SIG-M5 (cell line): Measurements from ENCODE around the gene PRRC2C.
"Not testable (repeated sequence)": the region's sequence is repeated elsewhere in the genome, so short reads cannot be mapped to it uniquely, and the experiment has no call there.

ENCODE experiments used
- DNase-seq: peaks from one replicate; lab custom pipeline; 2025; lab: John Stamatoyannopoulos, UW

Gene PRRC2C

DNA sequence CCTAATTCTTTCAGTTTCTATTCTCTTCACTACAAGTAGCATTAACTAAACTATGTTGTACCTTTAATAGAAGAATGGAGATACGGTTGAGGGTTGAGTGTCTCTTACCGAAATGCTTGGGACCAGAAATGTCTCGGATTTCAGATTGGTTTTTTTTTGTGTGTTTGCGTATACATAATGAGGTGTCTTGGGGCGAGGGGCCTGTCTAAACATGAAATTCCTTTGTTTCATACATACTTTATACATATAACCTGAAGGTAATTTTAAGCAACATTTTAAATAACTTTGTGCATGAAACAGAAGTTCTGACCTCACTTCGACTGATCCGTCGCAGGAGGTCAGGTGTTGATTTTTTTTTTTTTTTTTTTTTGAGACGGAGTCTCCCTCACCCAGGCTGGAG, 100.4 kb downstream of the PRRC2C start:
- DNase-seq, result no peak

DNA sequence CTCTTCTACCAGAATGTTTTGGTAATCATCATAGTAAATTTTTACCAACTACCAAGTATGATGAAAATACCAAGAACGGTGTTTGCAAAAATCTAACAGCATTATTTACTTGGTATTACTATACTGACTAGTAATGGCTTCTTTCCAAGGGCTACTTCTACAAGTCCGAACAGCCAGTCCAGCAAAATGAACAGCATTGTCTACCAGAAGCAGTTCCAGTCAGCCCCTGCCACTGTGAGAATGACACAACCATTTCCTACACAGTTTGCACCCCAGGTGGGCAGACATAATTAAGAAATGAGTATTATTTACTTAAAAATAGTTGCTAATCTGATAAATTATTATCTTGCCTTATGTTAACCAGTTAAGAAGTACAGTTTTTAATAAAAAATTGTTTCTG, 102.9 kb downstream of the PRRC2C start:
- no peak for DNase-seq

DNA sequence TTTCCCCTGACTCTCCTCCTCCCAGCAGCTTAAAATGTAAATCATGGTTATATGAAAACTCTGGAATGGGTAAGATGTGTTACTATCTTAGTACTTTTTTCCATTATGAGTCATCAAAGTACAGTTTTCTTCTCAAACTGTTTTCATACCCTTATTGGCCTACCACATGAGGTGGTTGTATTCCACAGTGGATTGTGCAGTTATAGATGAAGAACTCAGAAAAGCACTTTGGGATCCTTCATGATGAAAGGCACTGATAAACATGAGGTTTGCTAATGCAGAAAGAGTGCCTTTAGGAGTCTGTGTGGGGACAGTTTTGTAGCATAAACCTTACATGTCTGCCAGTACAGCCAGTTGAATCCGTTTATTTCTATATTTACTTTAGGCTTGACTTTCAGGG, 104.7 kb downstream of the PRRC2C start:
- no peak for DNase-seq

DNA sequence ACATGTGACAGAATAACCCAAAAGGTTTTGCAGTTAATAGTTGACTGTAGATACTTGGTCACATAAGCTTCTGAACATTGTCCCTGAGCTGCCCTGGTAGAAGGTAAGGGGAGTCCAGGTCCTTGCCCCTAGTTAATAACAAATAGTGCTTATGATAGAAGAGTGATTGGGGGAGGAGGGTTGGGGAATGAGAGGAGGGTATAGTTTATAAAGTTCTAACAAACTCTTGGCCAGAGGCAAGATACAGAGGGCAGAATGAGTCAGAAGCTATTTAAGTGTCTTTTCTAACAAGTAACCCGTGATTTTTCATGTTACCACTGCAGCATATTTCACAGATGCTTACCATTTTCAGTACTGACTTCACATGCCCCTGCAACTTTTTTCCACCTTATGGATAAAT, 110.0 kb downstream of the PRRC2C start:
- no peak for DNase-seq

DNA sequence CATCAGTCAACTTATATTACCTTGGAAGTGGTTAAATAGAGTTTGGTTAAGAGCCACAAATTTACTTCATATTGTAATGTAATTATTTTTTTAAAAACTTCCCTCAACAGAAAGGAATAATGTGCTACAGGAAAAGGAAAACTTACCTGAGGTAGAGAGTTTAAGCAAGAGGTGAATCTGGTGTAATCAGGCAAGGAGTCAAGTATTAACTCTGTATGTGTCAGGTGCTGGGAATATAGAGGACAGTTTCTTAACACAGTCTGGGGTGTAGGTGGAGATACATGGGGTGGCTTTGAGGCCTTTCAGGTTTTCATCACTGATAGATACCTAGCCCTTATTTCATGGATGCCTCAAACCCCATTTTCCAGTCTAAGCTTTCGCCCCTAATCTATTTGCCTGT, 110.8 kb downstream of the PRRC2C start:
- DNase-seq, result no peak

DNA sequence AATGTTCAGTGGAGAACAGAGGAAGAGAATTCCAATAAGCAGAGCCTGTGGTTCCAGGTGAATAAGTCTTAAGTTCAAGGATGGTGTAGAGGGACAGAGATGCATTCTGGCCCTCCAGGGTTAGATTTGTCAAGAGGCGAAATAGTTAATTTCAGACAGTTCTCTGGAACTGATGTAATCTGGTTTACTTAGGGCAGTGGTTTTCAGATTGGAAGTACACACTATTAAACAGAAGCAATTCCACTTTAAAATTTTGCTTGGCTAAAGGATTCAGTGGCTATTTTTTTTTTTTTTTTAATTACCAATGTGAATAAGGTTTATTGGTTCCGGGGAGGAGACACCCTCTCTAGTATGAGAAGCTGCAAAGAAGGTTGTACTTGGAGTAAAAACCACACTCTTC, 111.4 kb downstream of the PRRC2C start:
- DNase-seq, result no peak

DNA sequence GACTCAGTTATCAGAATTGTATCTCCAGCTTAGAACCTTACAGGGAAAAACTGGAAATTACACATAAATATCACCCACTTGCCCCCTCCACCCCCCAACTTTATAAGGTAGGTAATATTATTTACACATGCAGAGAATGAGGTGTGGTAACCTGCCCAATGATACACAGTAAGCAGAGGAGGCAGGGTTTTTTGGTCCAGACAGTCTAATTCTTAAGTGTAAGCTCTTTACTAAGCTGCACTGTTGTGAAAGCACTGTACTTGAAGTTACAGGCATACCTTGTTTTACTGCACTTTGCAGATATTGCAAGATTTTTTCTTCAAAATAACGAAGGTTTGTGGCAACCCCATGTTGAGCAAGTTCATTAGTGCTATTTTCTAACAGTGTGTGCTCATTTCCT, 111.9 kb downstream of the PRRC2C start:
- DNase-seq, result no peak

DNA sequence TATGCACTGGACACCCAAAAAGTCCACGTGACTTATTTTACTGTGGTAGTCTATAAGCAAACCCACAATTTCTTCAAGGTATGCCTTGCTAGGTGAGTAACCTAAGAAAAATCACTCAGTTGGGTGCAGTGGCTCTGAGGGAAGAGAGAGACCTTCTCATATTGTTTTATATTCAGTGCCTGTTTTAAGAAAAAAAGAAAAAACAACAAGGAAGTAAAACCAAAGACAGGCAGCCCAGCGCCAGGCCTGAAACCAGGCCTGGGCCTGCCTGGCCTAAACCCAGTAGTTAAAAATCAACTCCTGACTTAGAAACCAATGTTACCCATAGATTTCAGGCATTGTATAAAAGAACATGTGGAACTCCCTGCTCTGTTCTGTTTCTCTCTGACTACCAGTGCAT, 115.0 kb downstream of the PRRC2C start:
- not testable (repeated sequence) for DNase-seq

DNA sequence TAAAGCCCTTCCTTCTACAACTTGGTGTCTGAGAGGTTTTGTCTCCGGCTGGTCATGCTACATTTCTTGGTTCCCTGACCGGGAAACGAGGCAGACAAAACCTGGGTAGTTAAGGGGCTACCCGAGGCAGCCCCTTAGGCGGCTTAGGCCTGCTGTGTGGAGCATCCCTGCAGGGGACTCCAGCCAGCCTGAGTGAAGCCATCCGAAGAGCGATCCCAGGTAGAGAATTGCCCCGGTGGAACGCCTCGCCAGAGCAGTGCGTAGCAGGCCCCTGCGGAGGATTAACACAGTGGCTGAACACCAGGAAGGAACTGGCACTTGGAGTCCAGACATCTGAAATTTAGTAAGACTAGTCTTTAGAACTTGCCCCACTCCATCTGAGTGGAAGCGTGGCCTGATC, 115.5 kb downstream of the PRRC2C start:
- DNase-seq, result no peak

DNA sequence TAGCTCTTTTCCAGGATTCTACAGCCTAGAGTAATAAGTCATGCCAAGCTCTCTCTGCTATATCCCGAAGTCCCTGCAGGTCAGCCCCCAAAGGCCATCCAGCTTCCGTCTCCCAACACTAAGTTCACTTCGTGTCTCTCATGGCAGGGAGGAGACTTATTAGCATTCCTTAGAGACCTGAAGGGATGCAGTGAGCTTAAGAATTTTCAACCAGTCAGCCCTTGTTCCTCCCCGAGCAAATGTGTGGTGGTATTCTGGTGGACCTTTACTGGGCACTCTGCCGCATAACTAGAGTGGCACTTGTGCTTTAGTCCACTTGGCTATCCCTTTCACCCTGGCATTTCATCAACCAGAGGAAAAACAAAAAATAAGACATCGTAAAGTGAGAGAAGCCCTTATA, 117.7 kb downstream of the PRRC2C start:
- DNase-seq, result not testable (repeated sequence)

DNA sequence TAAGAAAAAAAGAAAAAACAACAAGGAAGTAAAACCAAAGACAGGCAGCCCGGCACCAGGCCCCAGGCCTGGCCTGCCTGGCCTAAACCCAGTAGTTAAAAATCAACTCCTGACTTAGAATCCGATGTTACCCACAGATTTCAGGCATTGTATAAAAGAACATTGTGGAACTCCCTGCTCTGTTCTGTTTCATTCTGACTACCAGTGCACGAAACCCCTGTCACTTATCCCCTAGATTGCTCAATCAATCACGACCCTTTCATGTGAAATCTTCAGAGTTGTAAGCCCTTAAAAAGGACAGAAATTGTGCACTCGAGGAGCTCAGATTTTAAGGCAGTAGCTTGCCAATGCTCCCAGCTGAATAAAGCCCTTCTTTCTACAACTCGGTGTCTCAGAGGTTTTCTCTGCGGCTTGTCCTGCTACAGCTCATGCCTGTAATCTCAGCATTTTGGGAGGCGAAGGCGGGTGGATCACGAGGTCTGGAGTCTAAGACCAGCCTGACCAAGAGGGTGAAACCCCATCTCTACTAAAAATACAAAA, 121.1 kb downstream of the PRRC2C start:
- no peak for DNase-seq

DNA sequence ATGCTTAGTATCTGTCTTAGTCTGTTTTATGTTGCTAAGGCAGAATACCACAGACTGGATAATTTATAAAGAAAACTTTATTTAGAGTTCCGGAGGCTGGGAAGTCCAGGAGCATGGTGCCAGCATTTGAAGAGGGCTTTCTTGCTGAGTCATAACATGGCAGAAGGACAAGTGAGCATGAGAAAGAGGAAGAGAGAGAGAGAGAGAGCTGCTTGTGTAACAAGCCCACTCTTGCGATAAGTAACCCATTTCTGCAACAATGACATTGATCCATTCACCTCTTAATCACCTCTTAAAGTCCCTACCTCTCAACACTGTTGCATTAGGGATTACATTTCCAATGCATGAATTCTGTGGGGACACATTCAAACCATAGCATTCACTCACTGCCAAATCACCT, 125.1 kb downstream of the PRRC2C start:
- peak; percentile 39 for DNase-seq

DNA sequence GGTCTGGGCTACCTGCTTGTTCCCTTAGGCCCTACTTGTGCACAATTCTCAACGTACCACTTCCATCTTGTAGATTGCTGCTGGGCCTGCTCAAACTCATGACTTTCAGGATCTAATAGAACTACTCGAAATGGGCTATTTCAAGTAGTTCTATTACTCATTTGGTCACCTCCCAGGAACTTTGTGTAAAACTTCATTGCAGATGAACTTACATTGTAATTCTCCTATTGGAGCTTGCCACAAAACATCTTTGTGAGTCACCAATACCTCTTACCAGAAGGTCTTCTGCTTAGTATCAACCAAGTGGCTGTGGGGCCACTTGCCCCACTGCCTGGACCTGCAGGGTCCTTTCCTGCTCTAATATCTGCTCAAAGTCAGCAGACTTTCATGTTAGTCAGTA, 126.0 kb downstream of the PRRC2C start:
- DNase-seq, result no peak

DNA sequence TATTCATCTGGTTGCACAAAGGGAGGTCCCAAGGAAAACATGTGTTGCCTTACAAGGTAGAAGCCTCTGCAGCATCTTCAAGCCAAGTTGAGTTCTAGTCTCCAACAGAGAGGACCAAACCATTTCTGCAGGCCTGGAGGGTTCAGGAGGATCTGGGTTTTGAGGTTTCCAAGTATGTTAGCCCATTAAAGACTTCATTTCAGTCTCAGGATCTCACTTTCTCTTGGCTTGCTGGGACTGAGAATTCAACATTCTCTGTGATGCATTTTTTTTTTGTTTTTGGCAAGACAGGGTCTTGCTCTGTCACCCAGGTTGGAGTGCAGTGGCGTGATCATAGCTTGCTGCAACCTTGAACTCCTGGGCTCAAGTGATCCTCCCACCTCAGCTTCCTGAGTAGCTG, 128.0 kb downstream of the PRRC2C start:
- no peak for DNase-seq

DNA sequence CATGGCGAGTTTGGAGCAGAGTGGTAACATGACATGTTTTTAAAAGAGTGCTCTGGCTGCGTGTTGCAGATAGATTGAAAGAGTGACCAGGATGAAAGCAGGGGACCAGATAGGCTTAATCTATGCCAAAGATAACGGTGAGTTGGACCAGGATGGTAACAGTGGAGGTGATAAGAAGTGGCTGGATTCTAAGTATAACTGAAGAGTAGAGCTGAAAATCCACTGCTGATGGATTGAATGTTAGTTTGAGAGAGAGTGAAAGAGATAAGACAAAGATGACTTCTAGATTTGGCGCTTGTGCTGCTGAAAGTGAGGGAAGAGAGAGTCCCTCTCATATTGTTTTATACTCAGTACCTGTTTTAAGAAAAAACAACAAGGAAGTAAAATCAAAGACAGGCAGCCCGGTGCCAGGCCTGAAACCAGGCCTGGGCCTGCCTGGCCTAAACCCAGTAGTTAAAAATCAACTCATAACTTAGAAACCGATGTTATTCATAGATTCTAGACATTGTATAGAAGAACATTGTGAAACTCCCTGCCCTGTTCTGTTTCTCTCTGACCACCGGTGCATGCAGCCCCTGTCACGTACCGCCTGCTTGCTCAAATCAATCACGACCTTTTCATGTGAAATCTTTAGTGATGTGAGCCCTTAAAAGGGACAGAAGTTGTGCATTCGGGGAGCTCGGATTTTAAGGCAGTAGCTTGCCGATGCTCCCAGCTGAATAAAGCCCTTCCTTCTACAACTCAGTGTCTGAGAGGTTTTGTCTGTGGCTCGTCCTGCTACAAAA, 130.0 kb downstream of the PRRC2C start:
- not testable (repeated sequence) for DNase-seq

DNA sequence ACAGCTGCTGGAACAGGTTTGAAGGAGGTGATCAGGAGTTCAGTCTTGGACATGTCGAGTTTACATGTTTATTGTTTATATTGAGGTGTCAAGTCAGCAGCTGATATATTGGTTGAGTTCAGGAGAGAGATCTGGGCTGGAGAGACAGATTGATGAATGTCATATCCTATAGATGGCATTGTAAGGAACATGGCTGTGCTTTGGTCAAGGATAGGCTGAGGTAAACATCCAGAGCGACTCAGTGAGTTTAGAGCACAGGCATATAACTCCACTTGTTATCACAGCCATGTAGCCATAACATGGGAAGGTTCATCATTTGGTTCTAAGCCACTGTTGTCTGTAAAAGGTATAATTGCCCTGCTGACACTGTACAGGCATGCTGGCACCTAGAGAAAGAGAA, 131.3 kb downstream of the PRRC2C start:
- no peak for DNase-seq

DNA sequence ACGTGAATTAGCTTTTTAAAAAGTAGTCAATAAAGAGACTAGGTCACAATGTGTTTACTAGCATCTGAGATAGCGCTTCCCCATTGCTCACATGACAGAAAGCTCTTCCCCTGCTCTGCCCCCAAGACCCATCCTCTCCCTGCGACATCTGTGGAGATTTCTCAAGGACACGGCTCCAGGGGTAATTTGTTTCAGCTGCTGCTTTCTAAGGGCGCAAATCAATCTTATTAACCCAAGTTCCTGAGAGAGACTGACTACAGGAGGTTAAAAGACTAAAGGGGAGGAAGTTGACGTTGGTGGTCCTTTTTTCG, 136.8 kb downstream of the PRRC2C start, which contains the start of gene MYOCOS:
Gene MYOCOS (plus strand): TSS at position 92 of the 311 bp plus-strand sequence. CDS start 1,641 bp downstream, outside the sequence.
- DNase-seq, result no peak

DNA sequence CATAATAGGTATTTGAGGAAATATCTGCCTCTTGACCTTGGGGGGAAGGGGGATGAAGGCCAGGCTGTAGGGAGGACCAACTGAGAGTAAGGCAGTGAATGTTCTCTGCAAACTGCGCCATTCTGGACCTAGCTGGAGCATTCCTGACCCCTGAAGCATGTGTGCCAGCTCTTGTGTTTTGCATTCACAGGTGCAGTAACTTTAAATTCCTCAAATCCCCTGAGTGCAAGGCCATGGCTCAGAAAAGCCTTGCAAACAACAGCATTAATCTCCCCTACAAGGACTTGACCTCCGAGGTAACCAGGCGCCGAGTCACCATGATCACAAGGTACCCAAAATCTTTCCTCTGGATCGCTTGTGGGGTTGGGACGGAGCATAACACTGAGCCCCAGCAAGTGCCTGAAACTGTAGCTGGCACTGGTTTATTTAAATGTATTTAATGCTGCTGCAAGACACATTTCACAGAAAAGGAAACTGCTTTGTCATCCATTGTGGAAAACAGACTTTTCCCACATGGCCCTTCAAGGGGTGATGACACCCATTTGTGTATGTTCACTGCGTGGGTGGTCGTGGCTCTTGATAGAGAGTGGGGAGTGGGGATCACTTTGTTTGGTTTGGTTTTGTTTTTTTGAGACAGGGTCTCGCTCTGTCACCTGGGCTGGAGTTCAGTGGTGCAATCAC, 138.5 kb downstream of the PRRC2C start:
- no peak for DNase-seq

DNA sequence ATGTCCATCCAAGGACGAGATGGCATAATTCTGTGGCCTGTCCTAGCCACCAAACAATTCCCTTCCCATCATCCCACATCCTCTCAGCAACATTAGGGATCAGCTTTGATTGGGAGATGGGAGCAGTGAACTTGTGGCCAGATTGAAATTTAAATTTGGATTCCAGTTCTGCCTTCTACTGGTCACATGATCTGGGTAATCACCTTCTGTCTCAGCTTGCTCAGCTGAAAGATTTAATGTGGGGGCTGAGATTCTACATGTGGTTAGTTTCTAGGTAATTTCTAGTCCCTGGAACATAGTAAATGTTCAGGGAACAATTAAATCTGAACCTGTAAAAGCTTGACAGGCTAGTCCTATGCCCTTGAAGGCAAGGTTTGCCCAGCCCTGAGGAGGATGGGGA, 139.9 kb downstream of the PRRC2C start:
- no peak for DNase-seq

DNA sequence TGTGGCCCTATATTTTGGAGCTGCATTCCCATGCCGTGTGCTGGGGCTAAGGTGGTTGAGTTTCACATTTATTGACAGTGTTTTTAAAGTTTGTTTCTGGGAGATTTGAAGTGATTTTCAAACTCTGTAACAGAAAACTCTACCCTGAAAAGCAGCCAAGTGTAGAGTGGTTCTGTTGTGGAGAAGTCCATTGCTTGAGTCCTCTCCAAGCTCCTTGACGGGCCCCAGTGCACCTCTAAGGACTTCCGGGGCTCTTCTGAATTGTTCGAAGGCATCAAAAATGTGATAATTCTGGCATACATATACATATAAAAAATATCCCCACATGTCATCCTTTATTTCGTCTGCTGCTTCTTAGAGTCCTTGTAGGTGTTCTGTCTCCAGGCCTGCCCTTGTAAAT, 141.7 kb downstream of the PRRC2C start:
- DNase-seq, result no peak

DNA sequence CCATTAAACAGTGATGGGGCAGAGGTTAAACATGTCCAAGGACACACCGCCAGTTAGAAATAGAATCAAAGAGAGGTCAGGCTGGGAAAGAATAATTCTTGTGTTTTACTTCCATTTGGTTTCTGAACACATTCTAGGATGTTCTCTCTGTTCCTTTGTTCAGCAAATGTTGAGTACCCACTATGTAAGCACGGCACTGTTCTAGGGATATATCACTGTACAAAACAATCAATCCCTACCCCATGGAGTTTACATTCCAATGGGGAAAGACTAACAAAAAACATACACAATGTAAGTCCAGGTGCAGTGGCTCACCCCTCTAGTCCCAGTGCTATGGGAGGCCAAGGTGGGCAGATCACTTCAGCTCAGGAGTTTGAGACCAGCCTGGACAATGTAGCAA, 142.9 kb downstream of the PRRC2C start:
- no peak for DNase-seq

DNA sequence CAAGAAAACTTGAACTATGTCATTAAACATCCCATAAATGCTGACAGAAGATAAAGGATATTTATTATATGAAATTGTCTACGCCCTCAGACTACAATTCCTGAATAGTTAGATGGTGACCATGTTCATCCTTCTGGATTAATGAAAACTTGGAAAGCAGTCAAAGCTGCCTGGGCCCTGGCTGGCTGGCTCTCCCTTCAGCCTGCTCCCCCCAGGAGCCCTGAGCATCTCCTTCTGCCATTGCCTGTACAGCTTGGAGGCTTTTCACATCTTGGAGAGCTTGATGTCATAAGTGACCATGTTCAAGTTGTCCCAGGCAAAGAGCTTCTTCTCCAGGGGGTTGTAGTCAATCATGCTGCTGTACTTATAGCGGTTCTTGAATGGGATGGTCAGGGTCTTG, 150.3 kb downstream of the PRRC2C start:
- no peak for DNase-seq

DNA sequence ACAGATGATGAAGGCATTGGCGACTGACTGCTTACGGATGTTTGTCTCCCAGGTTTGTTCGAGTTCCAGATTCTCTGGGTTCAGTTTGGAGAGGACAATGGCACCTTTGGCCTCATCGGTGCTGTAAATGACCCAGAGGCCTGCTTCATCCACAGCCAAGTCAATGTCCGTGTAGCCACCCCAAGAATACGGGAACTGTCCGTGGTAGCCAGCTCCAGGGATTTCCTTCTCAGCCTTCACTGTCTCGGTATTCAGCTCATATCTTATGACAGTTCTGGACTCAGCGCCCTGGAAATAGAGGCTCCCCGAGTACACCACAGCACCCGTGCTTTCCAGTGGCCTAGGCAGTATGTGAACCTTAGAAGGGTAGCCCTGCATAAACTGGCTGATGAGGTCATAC, 150.8 kb downstream of the PRRC2C start:
- DNase-seq, result no peak
